Esophagus (tissue), 2 donors: ENCODE results near the gene ZNF729. TPM values are rescaled to one million over a fixed set of nuclear protein-coding genes. Genes with fewer than 3 reads are reported as not detected.
A peak's percentile ranks its signal among the peaks of the same experiment; 100 is the strongest.
"Not testable (repeated sequence)": the region's sequence is repeated elsewhere in the genome, so short reads cannot be mapped to it uniquely, and the experiment has no call there.

ENCODE experiments used
- H3K27ac ChIP-seq, 2 donors: one replicate each; pipeline ENCODE4 v1.5.1; 2013; ENCODE audit warnings: low read depth in 2 of 2, mild to moderate bottlenecking in 2 of 2, inconsistent platforms in 1 of 2, low read length in 1 of 2, moderate library complexity in 1 of 2
- H3K27me3 ChIP-seq, 2 donors: one replicate each; pipeline ENCODE4 v1.6.1; 2013; ENCODE audit warnings: low read length in 2 of 2, control low read depth in 1 of 2, mild to moderate bottlenecking in 1 of 2; ENCODE audit not compliant: insufficient read depth in 2 of 2, control insufficient read depth in 1 of 2
- H3K36me3 ChIP-seq, 2 donors: one replicate each; pipeline ENCODE4 v1.6.1; 2013; ENCODE audit warnings: low read length in 1 of 2; ENCODE audit not compliant: control insufficient read depth in 2 of 2, insufficient read depth in 2 of 2
- H3K4me1 ChIP-seq, 2 donors: one replicate each; pipeline ENCODE4 v1.6.1; 2013; ENCODE audit warnings: low read length in 1 of 2; ENCODE audit not compliant: control insufficient read depth in 2 of 2, insufficient read depth in 2 of 2
- H3K4me3 ChIP-seq, 2 donors: one replicate each; pipeline ENCODE4 v1.5.1; 2013; ENCODE audit warnings: low read length in 2 of 2, mild to moderate bottlenecking in 2 of 2, low read depth in 1 of 2, moderate library complexity in 1 of 2
- H3K9me3 ChIP-seq, 2 donors: one replicate each; pipeline ENCODE4 v1.6.1; 2013; ENCODE audit warnings: mild to moderate bottlenecking in 2 of 2, low read depth in 1 of 2, low read length in 1 of 2, moderate library complexity in 1 of 2; ENCODE audit not compliant: control insufficient read depth in 2 of 2, insufficient read depth in 1 of 2
- whole genome bisulfite sequencing, 2 donors: extraction: QIAGEN DNeasy Blood & Tissue Kit; methylation state at CpG; one replicate each; pipeline ENCODE4 v1.1.7; 2013; 5-methylcytosine and 5-hydroxymethylcytosine counted together
- polyA plus RNA-seq, 2 donors: library from polyadenylated mRNA; stranded (reverse); fragments of 200-250 nt; gene quantifications; one replicate each; pipeline ENCODE4 v1.2.3, GENCODE V29; 2013
- donor health status: healthy with polysubstance abuse.
- donor health status: Bipolar disorder and iron deficiency.

Gene ZNF729
- not detected for polyA plus RNA-seq

GRCh38 chr19:22286151-22286810 lies at the start of gene ZNF729:
Gene ZNF729, plus strand, starts transcription at chr19:22286441. Its CDS starts 85 bp downstream, at chr19:22286526.
- Histone ChIP-seq H3K36me3 (no peaks in the 10 kb centered on the region), H3K4me3 (peak within 1 kb of the TSS in 1 of 2 donors; percentile 18), H3K9me3 (peaks cover 3 to 7% of the 10 kb centered on the region in 2 donors), H3K4me1 (no peaks in the 10 kb centered on the region), H3K27me3 (no peaks in the 10 kb centered on the region), H3K27ac (no peak within 1 kb of the TSS)
- WGBS, 2 donors = 6 to 12% methylated on average over 32 of the region's 32 CpGs

- Histone ChIP-seq H3K4me3 (no peak overlapping the region), H3K9me3 (peaks cover 6 to 11% of the 10 kb centered on the region in 2 donors), H3K4me1 (no peaks in the 10 kb centered on the region), H3K36me3 (no peaks in the 10 kb centered on the region), H3K27me3 (no peaks in the 10 kb centered on the region), H3K27ac (no peak overlapping the region)
Measured at GRCh38 chr19:22256856-22257255, 29.4 kb upstream of the ZNF729 start.

GRCh38 chr19:22257381-22257780 lies 28.9 kb upstream of the ZNF729 start:
- H3K9me3 ChIP-seq = peaks cover 6 to 13% of the 10 kb centered on the region in 2 donors
- no peak overlapping the region for H3K4me3 ChIP-seq
- H3K36me3 ChIP-seq = no peaks in the 10 kb centered on the region
- WGBS, 2 donors = 68 to 70% methylated on average over 2 of the region's 2 CpGs
- no peaks in the 10 kb centered on the region for H3K4me1 ChIP-seq
- H3K27ac ChIP-seq = no peak overlapping the region
- no peaks in the 10 kb centered on the region for H3K27me3 ChIP-seq

GRCh38 chr19:22257916-22258315 lies 28.3 kb upstream of the ZNF729 start:
- H3K9me3 ChIP-seq = peaks cover 10 to 15% of the 10 kb centered on the region in 2 donors
- no peak overlapping the region for H3K27ac ChIP-seq
- H3K36me3 ChIP-seq = no peaks in the 10 kb centered on the region
- H3K4me1 ChIP-seq = no peaks in the 10 kb centered on the region
- no peak overlapping the region for H3K4me3 ChIP-seq
- no peaks in the 10 kb centered on the region for H3K27me3 ChIP-seq

GRCh38 chr19:22260499-22260898 lies 25.7 kb upstream of the ZNF729 start:
- Histone ChIP-seq H3K9me3 (peaks cover 12 to 15% of the 10 kb centered on the region in 2 donors), H3K27ac (no peak overlapping the region), H3K4me1 (no peaks in the 10 kb centered on the region), H3K36me3 (no peaks in the 10 kb centered on the region), H3K27me3 (no peaks in the 10 kb centered on the region), H3K4me3 (no peak overlapping the region)
- WGBS, 2 donors = 81 to 82% methylated on average over 2 of the region's 2 CpGs

- no peaks in the 10 kb centered on the region for H3K4me1 ChIP-seq
- no peaks in the 10 kb centered on the region for H3K27me3 ChIP-seq
- H3K36me3 ChIP-seq = no peaks in the 10 kb centered on the region
- no peak overlapping the region for H3K27ac ChIP-seq
- peaks cover 12 to 15% of the 10 kb centered on the region in 2 donors for H3K9me3 ChIP-seq
- WGBS, 2 donors = 17 to 21% methylated on average over 32 to 37 of the region's 37 CpGs
- no peak overlapping the region for H3K4me3 ChIP-seq
Measured at GRCh38 chr19:22261596-22261995, 24.6 kb upstream of the ZNF729 start.

- H3K9me3 ChIP-seq = peaks cover 11 to 12% of the 10 kb centered on the region in 2 donors
- no peaks in the 10 kb centered on the region for H3K4me1 ChIP-seq
- H3K4me3 ChIP-seq = no peak overlapping the region
- no peaks in the 10 kb centered on the region for H3K36me3 ChIP-seq
- H3K27me3 ChIP-seq = no peaks in the 10 kb centered on the region
- 80 to 82% methylated on average over 5 of the region's 5 CpGs for WGBS, 2 donors
- no peak overlapping the region for H3K27ac ChIP-seq
Measured at GRCh38 chr19:22263121-22263520, 23.1 kb upstream of the ZNF729 start.

- H3K4me1 ChIP-seq, H3K9me3 ChIP-seq, H3K27ac ChIP-seq, H3K36me3 ChIP-seq, H3K27me3 ChIP-seq, H3K4me3 ChIP-seq: not testable (repeated sequence)
- 93 to 95% methylated on average over 20 to 27 of the region's 27 CpGs for WGBS, 2 donors
Measured at GRCh38 chr19:22321554-22321953, 35.3 kb downstream of the ZNF729 start.

GRCh38 chr19:22326219-22326618 lies 40.0 kb downstream of the ZNF729 start:
- H3K27ac ChIP-seq = no peak overlapping the region
- H3K9me3 ChIP-seq = peaks cover 6 to 15% of the 10 kb centered on the region in 2 donors
- 71 to 77% methylated on average over 4 of the region's 4 CpGs for WGBS, 2 donors
- H3K4me1 ChIP-seq = no peaks in the 10 kb centered on the region
- H3K36me3 ChIP-seq = no peaks in the 10 kb centered on the region
- H3K27me3 ChIP-seq = no peaks in the 10 kb centered on the region
- no peak overlapping the region for H3K4me3 ChIP-seq

GRCh38 chr19:22327321-22327720 lies 41.1 kb downstream of the ZNF729 start:
- no peaks in the 10 kb centered on the region for H3K27me3 ChIP-seq
- no peaks in the 10 kb centered on the region for H3K4me1 ChIP-seq
- peaks cover under 1 to 18% of the 10 kb centered on the region in 2 donors for H3K9me3 ChIP-seq
- WGBS, 2 donors = 81 to 85% methylated on average over 3 of the region's 3 CpGs
- H3K36me3 ChIP-seq = no peaks in the 10 kb centered on the region
- no peak overlapping the region for H3K27ac ChIP-seq
- H3K4me3 ChIP-seq = no peak overlapping the region
